Mucosa of rectum (tissue), 2 donors: ENCODE measurements around the gene SCAMP3.
"Not testable (repeated sequence)": the region's sequence is repeated elsewhere in the genome, so short reads cannot be mapped to it uniquely, and the experiment has no call there.

Source experiments
- H3K27ac ChIP-seq, 2 donors: one replicate each; pipeline ENCODE4 v1.7.0; 2013; ENCODE audit warnings: inconsistent platforms in 2 of 2, low read depth in 2 of 2, low read length in 2 of 2
- H3K27me3 ChIP-seq, 2 donors: one replicate each; pipeline ENCODE4 v1.7.0; 2013; ENCODE audit warnings: low read length in 2 of 2; ENCODE audit not compliant: control insufficient read depth in 2 of 2, insufficient read depth in 2 of 2
- H3K36me3 ChIP-seq, 2 donors: one replicate each; pipeline ENCODE4 v1.7.0; 2013; ENCODE audit warnings: low read length in 2 of 2; ENCODE audit not compliant: control insufficient read depth in 2 of 2, insufficient read depth in 2 of 2
- H3K4me1 ChIP-seq, 2 donors: one replicate each; pipeline ENCODE4 v1.7.0; 2013; ENCODE audit warnings: low read length in 2 of 2, mild to moderate bottlenecking in 1 of 2; ENCODE audit not compliant: control insufficient read depth in 2 of 2, insufficient read depth in 2 of 2
- H3K4me3 ChIP-seq, 2 donors: one replicate each; pipeline ENCODE4 v1.7.0; 2013; ENCODE audit warnings: low read length in 2 of 2
- H3K9ac ChIP-seq, 2 donors: one replicate each; pipeline ENCODE4 v1.7.0; 2013; ENCODE audit warnings: low read length in 2 of 2, low read depth in 1 of 2, mild to moderate bottlenecking in 1 of 2
- H3K9me3 ChIP-seq, 2 donors: one replicate each; pipeline ENCODE4 v1.7.0; 2013; ENCODE audit warnings: low read length in 2 of 2; ENCODE audit not compliant: control insufficient read depth in 2 of 2
- donor health status: healthy.
- donor health status: Normal muscosa, but diverticular disease.

Gene SCAMP3

DNA sequence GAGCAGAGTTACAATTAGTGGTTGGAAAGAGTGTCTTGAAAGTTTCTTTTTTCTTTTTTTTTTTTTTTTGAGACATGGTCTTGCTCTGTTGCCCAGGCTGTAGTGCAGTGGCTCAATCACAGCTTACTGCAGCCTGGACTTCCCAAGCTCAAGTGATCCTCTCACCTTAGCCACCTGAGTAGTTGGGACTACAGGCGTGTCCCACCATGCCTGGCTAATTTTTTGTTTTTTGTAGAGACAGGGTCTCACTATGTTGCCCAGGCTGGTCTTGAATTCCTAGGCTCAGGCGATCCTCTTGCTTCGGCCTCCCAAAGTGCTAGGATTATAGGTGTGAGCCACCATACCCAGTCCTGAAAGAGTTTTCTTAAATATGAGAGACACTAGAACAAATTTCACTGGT, 15.4 kb downstream of the SCAMP3 start:
- H3K4me3 ChIP-seq, H3K27ac ChIP-seq, H3K36me3 ChIP-seq, H3K27me3 ChIP-seq, H3K9ac ChIP-seq, H3K9me3 ChIP-seq: not testable (repeated sequence)
- peaks cover 21% of the 10 kb centered on the region in 2 donors for H3K4me1 ChIP-seq

DNA sequence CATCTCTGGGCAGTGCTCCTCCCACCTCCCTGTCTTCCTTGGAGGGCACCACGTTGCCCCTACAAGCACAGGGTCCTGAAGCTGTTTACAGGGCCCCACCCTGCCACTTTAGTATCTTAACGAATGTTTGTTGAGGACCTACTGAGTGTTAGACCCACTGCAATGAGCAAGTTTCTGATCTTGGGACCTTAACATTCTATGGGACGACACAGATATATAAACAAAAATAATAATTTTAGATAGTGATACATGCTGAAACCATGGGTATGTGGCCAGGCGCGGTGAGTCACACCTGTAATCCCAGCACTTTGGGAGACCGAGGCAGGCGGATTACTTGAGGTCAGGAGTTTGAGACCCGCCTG, 17.0 kb downstream of the SCAMP3 start:
- Histone ChIP-seq H3K9ac (peak overlapping the region; percentile 81 to 84), H3K27ac (peak overlapping the region; percentile 90 to 92), H3K27me3 (no peaks in the 10 kb centered on the region), H3K4me3 (peak overlapping the region; percentile 83 to 95), H3K36me3 (no peaks in the 10 kb centered on the region), H3K4me1 (peaks cover 24 to 26% of the 10 kb centered on the region in 2 donors), H3K9me3 (no peaks in the 10 kb centered on the region)

DNA sequence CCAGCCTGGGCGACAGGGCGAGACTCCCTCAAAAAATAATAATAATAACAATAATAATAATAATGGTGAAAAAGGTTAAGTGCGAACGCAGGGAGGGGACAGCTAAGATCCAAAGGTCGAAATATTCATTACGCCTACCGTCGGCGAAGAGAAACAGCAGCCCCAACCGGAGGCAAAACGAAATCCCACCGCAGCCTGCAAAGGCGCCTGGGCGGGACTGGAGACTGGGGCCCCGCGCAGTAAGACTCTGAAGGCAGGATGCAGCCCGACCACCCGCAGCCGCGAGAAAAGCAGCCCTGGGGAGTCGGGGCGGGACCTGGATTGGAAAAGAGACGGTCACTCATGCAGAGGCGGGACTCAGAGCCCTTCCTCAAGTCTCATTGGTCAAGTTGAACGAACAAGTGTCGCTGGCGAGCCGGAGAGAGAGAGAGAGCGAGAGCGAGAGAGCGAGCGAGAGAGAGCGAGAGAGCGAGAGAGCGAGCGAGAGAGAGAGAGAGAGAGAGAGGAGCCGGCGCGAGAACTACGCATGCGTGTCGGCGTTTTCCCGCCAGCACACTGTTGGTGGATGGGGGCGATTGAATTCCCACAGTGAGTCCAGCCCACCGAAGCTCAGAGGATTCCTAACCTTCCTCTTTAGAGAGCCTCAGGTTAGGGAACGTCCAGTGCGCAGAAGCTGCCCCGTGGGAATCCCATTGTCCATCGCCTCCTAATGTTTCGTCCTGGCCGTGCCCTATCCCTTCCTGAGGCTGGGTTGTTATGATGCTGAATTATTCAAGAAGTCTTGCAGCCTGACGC, 17.6 kb downstream of the SCAMP3 start:
- Histone ChIP-seq H3K9ac (peak overlapping the region; percentile 81 to 84), H3K27ac (peak overlapping the region; percentile 90 to 92), H3K9me3 (no peaks in the 10 kb centered on the region), H3K36me3 (no peaks in the 10 kb centered on the region), H3K27me3 (no peaks in the 10 kb centered on the region), H3K4me1 (peaks cover 24 to 26% of the 10 kb centered on the region in 2 donors), H3K4me3 (peak overlapping the region; percentile 83 to 95)

DNA sequence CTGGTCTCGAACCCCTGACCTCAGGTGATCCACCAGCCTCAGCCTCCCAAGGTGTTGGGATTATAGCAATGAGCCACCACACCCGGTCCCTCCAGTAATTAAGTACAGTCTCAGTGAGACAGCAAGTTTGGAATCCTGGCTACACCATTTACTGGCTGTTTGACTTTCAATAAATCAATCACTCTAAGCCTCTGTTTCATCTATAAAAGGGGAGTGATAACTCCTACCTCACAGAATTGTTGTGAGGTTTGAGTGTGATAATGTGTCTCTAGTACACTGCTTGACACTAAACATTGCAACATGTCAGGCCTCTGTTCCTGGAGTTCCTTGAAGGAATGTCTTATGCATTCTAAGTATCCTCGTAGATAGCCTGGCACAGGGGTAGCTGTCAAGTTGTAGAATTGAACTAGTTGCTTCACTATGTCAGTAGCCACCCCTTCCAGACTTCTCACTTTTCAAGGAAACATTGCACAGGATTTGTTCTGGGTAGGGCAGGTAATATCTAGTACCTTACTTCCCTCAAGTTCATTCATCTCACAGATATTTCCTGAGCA, 19.3 kb downstream of the SCAMP3 start:
- Histone ChIP-seq H3K9me3 (no peaks in the 10 kb centered on the region), H3K36me3 (peaks cover 1 to 4% of the 10 kb centered on the region in 2 donors), H3K27ac (peak overlapping the region; percentile 90 to 92), H3K27me3 (no peaks in the 10 kb centered on the region), H3K4me1 (peaks cover 24 to 26% of the 10 kb centered on the region in 2 donors), H3K9ac (no peak overlapping the region), H3K4me3 (peak overlapping the region in 1 of 2 donors; percentile 95)

DNA sequence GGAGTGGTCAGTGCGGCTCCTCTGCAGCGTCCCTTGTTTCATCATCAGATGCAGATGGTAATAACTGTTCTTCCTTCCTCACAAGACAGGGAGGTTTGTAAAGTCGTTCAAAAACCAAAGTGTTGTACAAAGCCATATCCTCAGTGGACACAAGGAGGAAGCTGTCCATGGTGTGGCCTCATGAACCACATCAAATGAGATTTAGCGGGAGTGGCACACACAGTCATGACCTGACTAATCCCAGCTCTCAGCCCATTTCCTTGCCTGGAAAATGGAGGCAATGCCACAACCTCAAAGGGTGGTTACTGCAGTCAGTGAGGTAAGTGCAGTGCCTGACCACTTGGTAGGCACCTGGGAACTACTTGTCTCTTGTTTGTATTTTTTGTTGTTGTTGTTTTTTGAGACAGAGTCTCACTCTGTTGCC, 20.3 kb downstream of the SCAMP3 start:
- no peaks in the 10 kb centered on the region for H3K27me3 ChIP-seq
- H3K9ac ChIP-seq, result no peak overlapping the region
- peak overlapping the region; percentile 19 to 90 for H3K27ac ChIP-seq
- peaks cover 6 to 11% of the 10 kb centered on the region in 2 donors for H3K36me3 ChIP-seq
- no peak overlapping the region for H3K4me3 ChIP-seq
- peaks cover 24 to 26% of the 10 kb centered on the region in 2 donors for H3K4me1 ChIP-seq
- H3K9me3 ChIP-seq, result no peaks in the 10 kb centered on the region

DNA sequence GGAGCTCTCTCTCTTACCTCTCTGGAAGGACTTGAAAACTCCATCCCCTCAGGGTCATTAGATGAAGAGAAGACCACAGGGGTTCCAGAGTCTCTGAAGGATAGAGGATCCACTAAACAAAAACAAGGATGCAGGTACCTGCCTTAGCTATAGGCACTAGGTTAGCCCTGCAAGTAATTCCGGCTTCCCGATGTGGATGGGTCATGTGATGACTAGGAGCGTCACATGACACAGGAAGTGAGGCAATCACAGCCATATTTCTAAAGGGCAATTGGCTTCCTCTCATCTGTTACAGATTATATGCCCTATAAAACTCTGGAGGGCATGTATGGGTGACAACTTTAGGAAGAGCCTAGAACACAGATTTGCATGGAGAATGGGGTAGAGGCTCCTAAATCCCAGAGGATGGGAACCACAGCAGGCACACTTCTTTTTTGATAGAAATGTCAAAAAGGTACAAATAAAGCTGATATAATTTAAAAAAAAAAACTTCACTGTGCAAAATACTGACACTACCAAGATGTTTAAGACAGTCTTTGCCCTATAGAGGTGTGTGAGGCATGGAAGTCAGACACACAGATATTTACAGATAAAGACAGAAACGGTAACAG, 21.0 kb downstream of the SCAMP3 start:
- H3K27me3 ChIP-seq, result no peaks in the 10 kb centered on the region
- peak overlapping the region; percentile 19 to 90 for H3K27ac ChIP-seq
- H3K36me3 ChIP-seq, result peaks cover 13 to 17% of the 10 kb centered on the region in 2 donors
- H3K9me3 ChIP-seq, result no peaks in the 10 kb centered on the region
- peak overlapping the region; percentile 27 to 28 for H3K9ac ChIP-seq
- peak overlapping the region; percentile 61 to 81 for H3K4me3 ChIP-seq
- peaks cover 24 to 26% of the 10 kb centered on the region in 2 donors for H3K4me1 ChIP-seq

DNA sequence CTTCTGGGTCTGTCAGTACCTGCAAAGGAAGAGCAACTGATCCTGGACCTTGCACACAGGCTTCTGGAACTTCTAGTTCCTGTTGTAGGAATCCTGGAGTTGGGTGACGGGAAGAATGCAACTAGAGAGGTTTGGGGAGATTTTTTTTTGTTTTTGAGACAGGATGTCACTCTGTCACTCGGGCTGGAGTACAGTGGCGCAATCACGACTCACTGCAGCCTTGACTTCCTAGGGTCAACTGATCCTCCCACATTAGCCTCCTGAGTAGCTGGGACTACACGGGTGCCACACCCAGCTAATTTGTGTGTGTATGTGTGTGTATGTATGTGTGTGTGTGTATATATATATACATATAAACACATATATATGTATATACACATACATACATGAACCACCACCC, 25.7 kb downstream of the SCAMP3 start:
- H3K9me3 ChIP-seq, result no peaks in the 10 kb centered on the region
- H3K27ac ChIP-seq, result no peak overlapping the region
- no peaks in the 10 kb centered on the region for H3K27me3 ChIP-seq
- H3K36me3 ChIP-seq, result peaks cover 16 to 24% of the 10 kb centered on the region in 2 donors
- no peak overlapping the region for H3K9ac ChIP-seq
- peaks cover 2 to 8% of the 10 kb centered on the region in 2 donors for H3K4me1 ChIP-seq
- no peak overlapping the region for H3K4me3 ChIP-seq

DNA sequence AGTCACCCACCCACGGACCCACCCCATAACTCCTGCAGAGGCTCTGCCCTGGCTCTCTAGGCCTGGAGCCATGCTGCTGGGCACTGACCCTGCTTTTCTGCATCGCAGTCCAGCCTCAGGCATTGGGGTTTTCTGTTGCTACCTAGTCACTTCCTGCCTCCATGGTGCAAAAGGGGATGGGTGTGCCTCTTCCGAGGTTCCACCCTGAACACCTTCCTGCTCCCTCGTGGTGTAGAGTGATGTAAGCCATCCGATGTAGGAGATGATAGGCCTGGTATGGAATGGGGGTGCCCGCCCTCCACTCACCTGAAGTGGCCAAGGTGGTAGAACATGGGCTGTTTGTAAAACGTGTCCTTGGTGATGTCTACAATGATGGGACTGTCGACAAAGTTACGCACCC, 26.8 kb downstream of the SCAMP3 start:
- H3K36me3 ChIP-seq, result peaks cover 16 to 24% of the 10 kb centered on the region in 2 donors
- not testable (repeated sequence) for H3K27me3 ChIP-seq

DNA sequence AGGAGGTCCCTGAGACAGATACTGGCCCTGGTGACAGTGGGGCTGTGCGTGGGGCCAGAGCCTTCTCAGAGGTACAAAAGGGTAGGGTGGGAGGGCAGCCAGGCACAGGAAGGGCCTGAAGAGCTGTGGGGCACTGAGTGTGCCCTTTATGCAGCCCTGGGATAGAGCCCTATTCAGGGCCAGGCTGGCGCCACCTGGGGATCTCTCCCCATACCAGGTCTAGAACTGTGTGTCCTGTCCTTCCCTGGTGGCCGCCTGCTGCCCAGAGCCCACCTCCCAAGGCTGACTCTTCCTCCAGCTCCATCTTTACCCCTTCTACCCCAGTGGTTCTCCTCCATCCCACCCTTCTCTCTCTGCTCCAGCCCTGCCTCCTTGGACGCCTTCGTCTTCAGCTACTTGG, 28.7 kb downstream of the SCAMP3 start:
- not testable (repeated sequence) for H3K27ac ChIP-seq, H3K4me1 ChIP-seq, H3K27me3 ChIP-seq, H3K9me3 ChIP-seq, H3K4me3 ChIP-seq, H3K9ac ChIP-seq
- peaks cover 16 to 23% of the 10 kb centered on the region in 2 donors for H3K36me3 ChIP-seq

More for the DNA sequence above, 26.8 kb downstream of the SCAMP3 start:
- H3K4me3 ChIP-seq, H3K9me3 ChIP-seq, H3K9ac ChIP-seq, H3K27ac ChIP-seq, H3K4me1 ChIP-seq: not testable (repeated sequence)
